Dendritic cell treated with granulocyte-macrophage colony-stimulating factor and Interleukin-4, amounts not matched to agents 40 ng/mL and 50 ng/mL, for 4 days (primary cell): ENCODE results near the gene ISYNA1.

ENCODE experiments used
- H3K27ac Mint-ChIP-seq: one replicate; pipeline ENCODE4 v1.8.0; 2022; ENCODE audit warnings: mild to moderate bottlenecking, mixed read lengths
- H3K27me3 Mint-ChIP-seq: one replicate; pipeline ENCODE4 v1.8.0; 2022; ENCODE audit warnings: mild to moderate bottlenecking, mixed read lengths
- H3K36me3 Mint-ChIP-seq: one replicate; pipeline ENCODE4 v1.8.0; 2022; ENCODE audit warnings: low read depth, mixed read lengths
- H3K4me1 Mint-ChIP-seq: one replicate; pipeline ENCODE4 v1.8.0; 2022; ENCODE audit warnings: low read depth, mixed read lengths
- H3K4me3 Mint-ChIP-seq: one replicate; pipeline ENCODE4 v1.8.0; 2022; ENCODE audit warnings: mild to moderate bottlenecking, moderate library complexity, mixed read lengths
- H3K9me3 Mint-ChIP-seq: one replicate; pipeline ENCODE4 v1.8.0; 2022; ENCODE audit warnings: mixed read lengths
- intact Hi-C: fragments of 100-400 bp; cut with micrococcal nuclease; formaldehyde crosslinking; loops from one replicate; pipeline ENCODE4 v1.15.0; 2022

The ISYNA1 gene

DNA sequence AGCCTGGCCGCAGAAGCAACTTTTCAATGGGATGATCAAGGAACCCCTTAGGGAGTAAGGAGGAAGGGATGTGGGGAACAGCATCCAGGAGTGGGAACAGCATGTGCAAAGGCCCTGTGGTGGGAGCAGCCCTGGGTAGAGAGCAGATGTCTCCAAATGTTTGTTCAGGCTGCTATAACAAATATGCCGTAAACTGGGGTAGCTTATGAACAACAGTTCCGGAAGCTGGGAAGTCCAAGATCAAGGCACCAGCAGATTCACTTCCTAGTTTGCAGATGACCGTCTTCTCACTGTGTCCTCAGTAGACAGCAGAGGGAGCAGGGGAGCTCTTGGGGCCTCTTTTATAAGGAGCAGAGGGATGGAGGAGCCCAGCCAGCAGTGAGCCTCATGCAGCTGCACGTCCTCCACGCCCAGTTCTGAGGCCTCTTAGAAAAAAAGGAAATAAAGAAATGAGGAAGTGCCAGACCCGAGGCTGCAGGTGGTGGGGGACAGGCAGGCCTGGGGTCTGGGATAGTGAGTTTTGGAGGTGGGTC lies 36.3 kb downstream of the ISYNA1 start:
- H3K27me3 Mint-ChIP-seq: no peaks in the 10 kb centered on the region
- no peaks in the 10 kb centered on the region for H3K9me3 Mint-ChIP-seq
- peak overlapping the region; percentile 90 for H3K27ac Mint-ChIP-seq
- H3K4me3 Mint-ChIP-seq: peak overlapping the region; percentile 62
- H3K36me3 Mint-ChIP-seq: peaks cover 14% of the 10 kb centered on the region
- intact Hi-C loops: loop anchor here (1.0 kb wide), 1 partner anchor 9 kb away; no protein-coding TSS in a partner anchor
- H3K4me1 Mint-ChIP-seq: peaks cover 60% of the 10 kb centered on the region

DNA sequence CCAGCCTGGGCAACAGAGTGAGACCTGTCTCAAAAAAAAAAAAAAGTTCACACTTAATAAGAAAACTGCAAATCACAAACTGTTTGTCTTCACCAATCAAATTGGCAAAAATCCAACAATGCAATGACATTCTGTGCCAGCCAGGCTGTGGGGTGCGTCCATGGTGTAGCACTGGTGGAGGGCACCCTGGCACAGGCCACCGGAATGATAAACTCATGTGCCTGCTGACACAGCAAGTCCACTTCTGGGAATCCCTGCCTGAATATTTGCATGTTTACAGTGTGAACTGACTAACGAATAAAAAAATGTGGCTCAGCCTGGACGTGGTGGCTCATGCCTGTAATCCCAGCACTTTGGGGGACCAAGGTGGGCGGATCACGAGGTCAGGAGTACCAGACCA lies 38.9 kb downstream of the ISYNA1 start:
- Mint-ChIP-seq H3K4me1 (peaks cover 81% of the 10 kb centered on the region), H3K9me3 (no peaks in the 10 kb centered on the region), H3K27ac (peak overlapping the region; percentile 96), H3K27me3 (no peaks in the 10 kb centered on the region), H3K36me3 (peaks cover 40% of the 10 kb centered on the region), H3K4me3 (peak overlapping the region; percentile 9)
- intact Hi-C loops: no loop called here

DNA sequence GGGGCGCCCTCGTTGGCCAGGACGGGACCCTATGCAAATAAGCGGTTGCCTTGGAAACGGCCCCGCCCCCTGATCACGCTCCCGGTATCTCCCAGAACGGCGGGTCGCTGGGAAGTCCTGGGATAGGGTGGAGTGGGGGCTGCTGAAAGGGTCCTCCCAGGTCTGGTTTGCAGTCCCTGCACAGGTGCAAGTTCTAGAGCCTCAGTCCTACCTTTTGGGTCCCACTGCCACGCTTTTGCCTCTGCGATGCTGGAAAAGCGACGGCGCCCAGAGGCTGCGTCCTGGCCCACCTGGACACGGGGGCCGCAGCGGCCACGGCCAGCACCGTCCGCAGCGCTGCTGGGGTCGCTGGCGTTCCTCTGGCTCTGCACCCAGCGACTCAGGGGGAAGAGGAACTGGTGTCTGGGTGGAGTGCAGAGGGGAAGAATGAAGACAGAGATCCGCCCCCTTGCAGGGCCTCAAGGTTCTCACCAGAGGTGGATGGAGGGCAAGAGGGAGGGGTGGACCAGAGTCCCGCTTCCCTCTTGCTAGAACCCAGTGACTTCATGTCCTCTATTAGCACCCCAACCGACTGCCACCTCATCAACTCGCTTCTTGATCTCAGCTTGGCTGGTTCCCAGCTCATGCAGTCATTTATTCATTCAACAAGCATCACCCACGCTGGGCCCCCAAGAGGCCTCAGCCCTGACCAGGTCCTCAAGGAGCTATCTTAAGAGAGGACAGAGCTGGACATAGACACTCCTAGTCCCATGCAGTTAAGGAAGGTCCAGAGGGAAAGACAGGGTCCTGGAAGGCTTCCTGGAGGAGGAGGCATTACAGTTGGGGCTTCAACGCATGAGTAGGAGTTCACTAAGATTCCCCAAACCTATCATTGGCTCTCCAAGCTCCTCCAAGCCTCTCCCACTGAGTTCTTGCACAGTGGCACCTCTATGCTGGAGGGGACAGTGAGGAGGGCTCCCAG lies 40.4 kb downstream of the ISYNA1 start, which contains the start of gene LRRC25:
LRRC25 (minus strand) TSS at position 381 of the 961 bp plus-strand sequence. CDS start 659 bp downstream, outside the sequence.
- Mint-ChIP-seq H3K27me3 (no peaks in the 10 kb centered on the region), H3K36me3 (peaks cover 51% of the 10 kb centered on the region), H3K9me3 (no peaks in the 10 kb centered on the region), H3K27ac (peak within 1 kb of the TSS; percentile 96), H3K4me3 (peak within 1 kb of the TSS; percentile 95), H3K4me1 (peaks cover 84% of the 10 kb centered on the region)
- intact Hi-C loops: no loop called here

DNA sequence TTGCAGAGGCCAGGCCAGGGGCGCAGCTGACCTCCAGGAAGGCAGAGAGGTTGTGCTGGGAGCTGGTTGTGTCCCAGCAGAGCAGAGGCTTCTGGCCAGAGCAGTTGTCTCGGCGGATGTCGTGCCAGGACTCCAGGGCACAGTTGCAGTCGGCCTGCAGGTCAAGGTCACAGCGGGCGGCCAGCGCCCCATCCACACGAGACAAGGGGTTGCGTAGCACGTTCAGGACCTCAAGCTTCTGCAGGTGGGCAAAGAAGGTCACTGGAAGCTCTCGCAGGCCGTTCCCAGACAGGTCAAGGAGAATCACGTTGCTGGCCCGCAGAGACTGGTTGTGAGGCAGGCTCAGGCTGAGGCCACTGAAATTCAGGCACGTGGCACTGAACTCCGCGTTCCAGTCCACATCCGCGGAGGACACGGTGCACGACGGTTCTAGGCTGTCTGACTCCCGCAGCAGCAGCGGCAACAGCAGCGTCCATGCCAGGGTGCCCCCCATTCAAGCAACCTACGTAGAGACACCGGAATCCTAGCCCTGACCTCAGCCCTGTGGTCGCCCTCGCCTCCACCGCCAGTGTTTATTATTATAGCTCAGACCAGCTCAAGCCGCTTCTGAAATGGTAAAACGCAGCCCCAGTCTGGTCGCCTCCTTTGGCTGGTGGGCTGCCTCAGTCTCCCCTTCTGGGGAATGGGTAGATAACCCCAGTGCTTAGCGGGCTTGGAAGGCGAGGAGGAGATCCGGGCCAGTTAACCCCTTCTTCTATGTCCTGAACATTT lies 41.3 kb downstream of the ISYNA1 start:
- peak overlapping the region; percentile 95 for H3K4me3 Mint-ChIP-seq
- intact Hi-C loops: no loop called here
- no peaks in the 10 kb centered on the region for H3K27me3 Mint-ChIP-seq
- peak overlapping the region; percentile 96 for H3K27ac Mint-ChIP-seq
- peaks cover 58% of the 10 kb centered on the region for H3K36me3 Mint-ChIP-seq
- H3K4me1 Mint-ChIP-seq: peaks cover 84% of the 10 kb centered on the region
- H3K9me3 Mint-ChIP-seq: no peaks in the 10 kb centered on the region

DNA sequence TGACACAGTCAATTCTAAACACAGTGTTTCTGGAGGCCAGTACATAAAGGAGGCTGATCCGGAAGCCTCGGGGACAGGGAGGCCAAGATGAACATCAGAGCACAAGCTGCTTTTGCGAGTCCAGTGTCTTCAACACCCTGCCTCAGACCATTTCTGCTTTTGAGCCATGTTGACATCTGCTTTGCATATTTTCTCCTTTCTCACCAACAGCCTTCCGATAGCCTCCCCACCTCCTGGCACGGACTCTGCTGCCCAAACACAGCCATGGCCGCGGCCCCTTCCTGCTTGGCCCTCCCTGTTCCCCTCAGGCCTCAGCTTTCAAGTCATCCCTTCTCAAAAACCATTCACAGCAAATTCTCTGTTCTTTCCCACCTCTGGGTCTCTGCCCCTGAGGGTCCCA lies 44.1 kb downstream of the ISYNA1 start:
- Mint-ChIP-seq H3K36me3 (peaks cover 85% of the 10 kb centered on the region), H3K27ac (peak overlapping the region; percentile 96), H3K4me3 (peak overlapping the region; percentile 95), H3K9me3 (no peaks in the 10 kb centered on the region), H3K4me1 (peaks cover 95% of the 10 kb centered on the region), H3K27me3 (no peaks in the 10 kb centered on the region)
- intact Hi-C loops: no loop called here

DNA sequence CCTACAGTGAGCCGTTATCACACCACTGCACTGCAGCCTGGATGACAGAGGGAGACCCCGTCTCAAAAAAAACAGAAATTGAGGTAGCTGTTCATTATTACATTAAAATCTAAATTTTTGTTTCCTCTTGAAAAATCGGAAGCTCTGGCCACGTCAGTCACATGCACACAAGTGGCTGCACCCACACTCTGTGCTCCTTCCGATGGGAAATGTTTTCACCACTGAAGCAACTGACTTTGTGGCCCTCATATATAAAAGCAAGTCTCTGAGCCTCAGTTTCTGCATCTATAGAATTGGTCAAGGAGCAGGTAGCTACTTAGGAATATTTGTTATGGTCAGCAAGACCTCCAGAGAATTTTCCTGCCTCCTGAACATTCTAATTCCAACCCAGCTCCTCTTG lies 45.0 kb downstream of the ISYNA1 start:
- no peaks in the 10 kb centered on the region for H3K9me3 Mint-ChIP-seq
- peak overlapping the region; percentile 96 for H3K27ac Mint-ChIP-seq
- intact Hi-C loops: loop anchor here (1.0 kb wide), 1 partner anchor 8 kb away; no protein-coding TSS in a partner anchor

DNA sequence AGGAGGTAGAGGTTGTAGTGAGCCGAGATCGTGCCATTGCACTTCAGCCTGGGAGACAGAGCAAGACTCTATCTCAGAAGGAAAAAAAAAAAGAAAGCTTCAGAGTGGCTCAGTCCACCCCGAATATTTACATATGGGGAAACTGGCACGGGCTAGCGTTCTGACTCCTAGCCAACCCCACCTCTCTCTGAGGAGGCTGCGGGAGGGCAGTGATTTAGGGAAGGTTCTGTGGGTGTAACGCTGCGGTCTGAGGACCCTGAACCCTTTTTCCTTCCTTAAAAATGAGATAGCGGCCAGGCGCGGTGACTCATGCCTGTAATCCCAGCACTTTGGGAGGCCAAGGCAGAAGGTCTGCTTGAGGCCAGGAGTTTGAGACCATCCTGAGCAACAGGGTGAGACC lies 45.5 kb downstream of the ISYNA1 start:
- Mint-ChIP-seq H3K27me3 (no peaks in the 10 kb centered on the region), H3K36me3 (peaks cover 78% of the 10 kb centered on the region), H3K4me1 (peaks cover 98% of the 10 kb centered on the region), H3K4me3 (peak overlapping the region; percentile 95), H3K9me3 (no peaks in the 10 kb centered on the region), H3K27ac (peak overlapping the region; percentile 96)
- intact Hi-C loops: loop anchor here (1.0 kb wide), 1 partner anchor 9 kb away; no protein-coding TSS in a partner anchor

More for the DNA sequence above, 45.0 kb downstream of the ISYNA1 start:
- peaks cover 98% of the 10 kb centered on the region for H3K4me1 Mint-ChIP-seq
- H3K27me3 Mint-ChIP-seq: no peaks in the 10 kb centered on the region
- H3K4me3 Mint-ChIP-seq: peak overlapping the region; percentile 95
- H3K36me3 Mint-ChIP-seq: peaks cover 83% of the 10 kb centered on the region

DNA sequence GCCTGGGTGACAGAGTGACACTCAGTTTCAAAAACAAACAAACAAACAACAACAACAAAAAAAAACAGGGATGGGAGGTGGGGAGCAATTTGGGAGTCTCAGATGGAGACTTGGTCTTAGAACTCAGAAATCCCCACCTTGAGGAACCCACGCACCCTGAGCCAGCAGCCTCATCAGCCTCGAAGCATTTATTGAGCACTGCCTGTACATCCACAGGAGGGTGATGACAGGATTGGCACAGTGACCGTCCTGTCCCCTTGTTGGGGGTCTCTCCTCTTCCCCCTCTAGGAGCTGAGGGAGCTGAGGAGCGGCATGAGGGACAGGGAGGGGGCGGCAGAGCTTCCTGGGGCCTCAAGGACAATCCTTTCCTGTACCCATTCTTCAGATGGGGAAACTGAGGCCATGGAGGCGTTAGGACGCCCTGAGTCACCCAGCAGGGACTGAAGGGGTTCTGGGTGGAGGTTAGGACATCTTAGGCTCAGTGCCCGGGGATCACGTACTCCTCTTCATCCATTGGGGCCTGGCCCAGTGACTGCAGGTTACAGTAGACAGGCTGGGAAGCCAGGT lies 46.3 kb downstream of the ISYNA1 start:
- H3K27ac Mint-ChIP-seq: peak overlapping the region; percentile 96
- no peaks in the 10 kb centered on the region for H3K9me3 Mint-ChIP-seq
- intact Hi-C loops: loop anchor here (1.0 kb wide), 1 partner anchor 10 kb away; no protein-coding TSS in a partner anchor
- no peaks in the 10 kb centered on the region for H3K27me3 Mint-ChIP-seq
- peaks cover 70% of the 10 kb centered on the region for H3K36me3 Mint-ChIP-seq
- no peak overlapping the region for H3K4me3 Mint-ChIP-seq
- peaks cover 94% of the 10 kb centered on the region for H3K4me1 Mint-ChIP-seq

DNA sequence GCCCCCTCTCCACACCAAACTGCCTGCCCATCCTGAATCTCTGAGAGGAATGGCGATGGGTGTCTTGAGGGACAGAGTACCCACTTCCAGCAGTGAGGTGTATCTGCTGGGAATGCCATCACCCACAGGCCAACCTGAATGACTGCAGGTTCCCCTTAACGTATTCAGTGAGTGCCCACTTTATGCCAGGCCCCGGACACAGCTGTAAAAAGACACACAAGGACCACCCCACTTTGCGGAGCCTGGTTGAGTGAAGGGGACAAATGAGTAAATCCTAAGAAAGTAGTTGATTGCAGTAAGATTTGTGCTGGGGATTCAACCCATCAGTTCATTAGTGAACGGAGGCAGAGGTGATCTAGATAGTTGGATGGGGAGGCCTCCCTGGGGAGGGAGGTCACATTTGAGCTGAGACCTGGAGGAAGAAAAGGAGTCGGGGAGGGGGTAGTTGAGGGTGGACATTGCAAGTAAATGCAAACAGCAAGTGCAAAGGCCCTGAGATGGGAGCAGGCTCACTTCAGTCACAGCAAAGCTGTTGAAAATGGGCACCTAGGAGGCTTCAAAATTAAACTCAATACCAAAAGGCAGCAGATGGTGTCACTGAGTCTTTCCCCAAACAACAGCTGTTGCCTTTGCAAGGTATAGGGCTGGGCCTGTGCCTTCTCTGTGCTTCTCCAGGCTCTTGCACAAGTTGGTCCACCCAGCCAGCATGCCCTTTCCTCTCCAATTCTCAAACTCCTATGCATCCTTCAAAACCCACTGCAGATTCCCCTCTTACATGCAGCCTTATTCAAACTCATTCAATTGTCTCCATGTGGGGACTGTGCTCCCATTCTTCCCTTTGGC lies 47.6 kb downstream of the ISYNA1 start:
- Mint-ChIP-seq H3K4me1 (peaks cover 92% of the 10 kb centered on the region), H3K4me3 (no peak overlapping the region), H3K27me3 (peaks cover 8% of the 10 kb centered on the region), H3K27ac (peak overlapping the region; percentile 96), H3K9me3 (no peaks in the 10 kb centered on the region), H3K36me3 (peaks cover 57% of the 10 kb centered on the region)
- intact Hi-C loops: no loop called here

DNA sequence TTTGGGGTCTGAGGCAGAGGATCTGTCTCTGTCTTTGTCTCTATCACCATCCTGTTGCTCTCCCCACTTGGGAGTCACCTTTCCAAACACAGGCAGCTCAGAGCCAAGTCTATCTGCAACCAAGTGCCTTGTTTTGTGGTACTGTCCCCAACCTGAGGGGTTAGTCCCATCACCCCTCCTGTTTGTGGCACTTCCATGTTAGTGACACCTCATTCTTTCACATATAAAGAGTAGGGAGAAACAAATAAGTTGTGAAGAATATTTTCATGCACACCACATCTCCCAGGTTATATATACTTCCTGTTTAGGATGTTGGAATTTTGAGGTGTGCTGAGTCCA lies 48.2 kb downstream of the ISYNA1 start:
- no peaks in the 10 kb centered on the region for H3K9me3 Mint-ChIP-seq
- peaks cover 11% of the 10 kb centered on the region for H3K27me3 Mint-ChIP-seq
- peaks cover 87% of the 10 kb centered on the region for H3K4me1 Mint-ChIP-seq
- intact Hi-C loops: loop anchor here (2.0 to 5.0 kb wide), 2 partner anchors 19 to 42 kb away; no protein-coding TSS in a partner anchor
- H3K36me3 Mint-ChIP-seq: peaks cover 51% of the 10 kb centered on the region
- no peak overlapping the region for H3K4me3 Mint-ChIP-seq
- H3K27ac Mint-ChIP-seq: peak overlapping the region; percentile 86

DNA sequence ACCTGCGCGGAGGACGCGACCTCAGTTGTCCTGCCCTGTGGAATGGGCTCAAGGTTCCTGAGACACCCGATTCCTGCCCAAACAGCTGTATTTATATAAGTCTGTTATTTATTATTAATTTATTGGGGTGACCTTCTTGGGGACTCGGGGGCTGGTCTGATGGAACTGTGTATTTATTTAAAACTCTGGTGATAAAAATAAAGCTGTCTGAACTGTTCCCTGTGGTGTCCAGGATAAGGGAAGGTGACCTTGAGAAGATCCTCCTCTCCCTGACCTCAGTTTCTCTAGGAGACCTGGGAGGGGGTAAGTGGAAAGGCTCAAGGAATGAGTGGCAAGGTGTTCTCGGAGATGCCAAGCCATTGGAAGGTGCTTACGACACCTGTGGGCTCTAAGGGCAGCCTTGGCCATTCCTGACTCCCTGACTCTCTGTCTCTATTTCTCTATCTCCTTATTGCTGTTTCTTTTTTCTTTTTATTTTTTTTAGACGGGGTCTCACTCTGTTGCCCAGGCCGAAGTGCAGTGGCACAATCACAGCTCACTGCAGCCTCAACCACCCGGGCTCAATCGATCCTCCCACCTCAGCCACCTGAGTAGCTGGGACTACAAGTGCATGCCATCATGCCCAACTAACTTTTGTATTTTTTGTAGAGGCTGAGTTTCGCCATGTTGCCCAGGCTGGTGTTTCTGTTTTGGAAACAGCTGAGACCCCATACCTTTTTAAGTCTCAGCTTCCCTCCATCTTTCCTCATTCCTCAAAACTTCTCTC lies 48.8 kb downstream of the ISYNA1 start:
- H3K36me3 Mint-ChIP-seq: peaks cover 45% of the 10 kb centered on the region
- H3K9me3 Mint-ChIP-seq: no peaks in the 10 kb centered on the region
- peak overlapping the region; percentile 86 for H3K27ac Mint-ChIP-seq
- intact Hi-C loops: loop anchor here (2.0 to 5.0 kb wide), 2 partner anchors 20 to 42 kb away; no protein-coding TSS in a partner anchor
- peaks cover 81% of the 10 kb centered on the region for H3K4me1 Mint-ChIP-seq
- peak overlapping the region; percentile 46 for H3K4me3 Mint-ChIP-seq
- peaks cover 15% of the 10 kb centered on the region for H3K27me3 Mint-ChIP-seq
